ENCODE measurements around the gene PTPRF. TPM values are rescaled to one million over a fixed set of nuclear protein-coding genes. Genes with fewer than 3 reads are reported as not detected.

PTPRF gene
- total RNA-seq, 1 donor from 2014 or later, result 71.1 TPM

DNA sequence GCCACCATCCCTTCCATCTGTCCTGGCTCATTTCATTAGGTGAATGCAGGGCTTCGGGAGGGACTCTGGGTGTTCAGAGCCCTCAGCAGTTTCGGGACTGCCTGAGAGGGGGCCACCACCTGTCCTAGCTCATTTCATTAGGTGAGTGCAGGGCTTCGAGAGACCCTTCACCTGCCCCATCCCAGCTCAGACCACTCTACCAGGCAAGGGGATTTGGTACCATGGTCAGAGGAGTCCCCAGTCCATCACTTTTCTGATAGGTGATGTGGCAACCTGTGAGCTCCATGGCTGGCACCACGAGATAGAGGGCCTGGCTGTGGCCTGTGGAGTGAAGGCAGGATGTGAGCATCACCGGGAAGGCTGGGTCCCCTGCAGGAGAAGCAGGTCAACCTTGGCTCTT lies 86.3 kb downstream of the PTPRF start:
- Mint-ChIP-seq H3K9me3 (no peaks in the 10 kb centered on the region), H3K27me3 (ENCODE audit: insufficient read depth, low read depth) (peaks cover 4% of the 10 kb centered on the region), H3K4me1 (no peaks in the 10 kb centered on the region), H3K36me3 (peaks cover 14% of the 10 kb centered on the region), H3K27ac (no peak overlapping the region), H3K4me3 (no peak overlapping the region)
- DNase-seq (ENCODE audit: low spot score), result no peak
- H3K4me2 ChIP-seq, result no peak overlapping the region
- H3F3A ChIP-seq (ENCODE audit: low read depth), result no peaks in the 10 kb centered on the region
- no peaks in the 10 kb centered on the region for H3K79me2 ChIP-seq (ENCODE audit: low read depth)
- no peak overlapping the region for H2AFZ ChIP-seq (replicated peaks)
- H4K20me1 ChIP-seq (ENCODE audit: low read depth), result no peaks in the 10 kb centered on the region
- TF ChIP-seq, protein P1, sequence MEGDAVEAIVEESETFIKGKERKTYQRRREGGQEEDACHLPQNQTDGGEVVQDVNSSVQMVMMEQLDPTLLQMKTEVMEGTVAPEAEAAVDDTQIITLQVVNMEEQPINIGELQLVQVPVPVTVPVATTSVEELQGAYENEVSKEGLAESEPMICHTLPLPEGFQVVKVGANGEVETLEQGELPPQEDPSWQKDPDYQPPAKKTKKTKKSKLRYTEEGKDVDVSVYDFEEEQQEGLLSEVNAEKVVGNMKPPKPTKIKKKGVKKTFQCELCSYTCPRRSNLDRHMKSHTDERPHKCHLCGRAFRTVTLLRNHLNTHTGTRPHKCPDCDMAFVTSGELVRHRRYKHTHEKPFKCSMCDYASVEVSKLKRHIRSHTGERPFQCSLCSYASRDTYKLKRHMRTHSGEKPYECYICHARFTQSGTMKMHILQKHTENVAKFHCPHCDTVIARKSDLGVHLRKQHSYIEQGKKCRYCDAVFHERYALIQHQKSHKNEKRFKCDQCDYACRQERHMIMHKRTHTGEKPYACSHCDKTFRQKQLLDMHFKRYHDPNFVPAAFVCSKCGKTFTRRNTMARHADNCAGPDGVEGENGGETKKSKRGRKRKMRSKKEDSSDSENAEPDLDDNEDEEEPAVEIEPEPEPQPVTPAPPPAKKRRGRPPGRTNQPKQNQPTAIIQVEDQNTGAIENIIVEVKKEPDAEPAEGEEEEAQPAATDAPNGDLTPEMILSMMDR (IDR thresholded peaks at IDR 0.05), result no peak
- no peak for TF ChIP-seq EZH2 (IDR thresholded peaks at IDR 0.05)
- no peak for TF ChIP-seq EZH2phosphoT487 (IDR thresholded peaks at IDR 0.05)
- H3K27me3 ChIP-seq, result no peaks in the 10 kb centered on the region
- H3K9me3 ChIP-seq (ENCODE audit: low read depth), result no peaks in the 10 kb centered on the region
- no peak overlapping the region for H3K9ac ChIP-seq
- H3K4me1 ChIP-seq, result no peaks in the 10 kb centered on the region
- no peak overlapping the region for H3K4me3 ChIP-seq
- no peaks in the 10 kb centered on the region for H3K36me3 ChIP-seq
- H3K27ac ChIP-seq, result no peak overlapping the region

DNA sequence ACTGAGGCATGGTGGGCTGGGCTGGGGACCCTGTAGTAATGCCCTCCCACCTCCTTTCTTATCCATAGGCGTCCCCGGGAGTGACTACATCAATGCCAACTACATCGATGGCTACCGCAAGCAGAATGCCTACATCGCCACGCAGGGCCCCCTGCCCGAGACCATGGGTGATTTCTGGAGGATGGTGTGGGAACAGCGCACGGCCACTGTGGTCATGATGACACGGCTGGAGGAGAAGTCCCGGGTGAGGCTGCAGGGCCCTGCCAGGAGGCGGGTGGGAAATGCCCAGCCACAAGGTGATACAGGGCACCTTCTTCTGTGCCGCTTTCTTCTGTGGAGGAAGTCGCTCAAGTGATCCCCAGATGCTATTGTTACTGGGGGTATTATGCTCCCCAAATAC lies 87.0 kb downstream of the PTPRF start:
- Histone ChIP-seq H3K79me2 (ENCODE audit: low read depth) (no peaks in the 10 kb centered on the region), H3K36me3 (no peaks in the 10 kb centered on the region), H3K4me1 (no peaks in the 10 kb centered on the region), H3K27me3 (no peaks in the 10 kb centered on the region), H3K9me3 (ENCODE audit: low read depth) (no peaks in the 10 kb centered on the region), H3K4me2 (no peak overlapping the region), H3F3A (ENCODE audit: low read depth) (no peaks in the 10 kb centered on the region), H4K20me1 (ENCODE audit: low read depth) (no peaks in the 10 kb centered on the region), H3K27ac (no peak overlapping the region), H2AFZ (replicated peaks) (no peak overlapping the region), H3K9ac (no peak overlapping the region), H3K4me3 (no peak overlapping the region)
- Mint-ChIP-seq H3K4me1 (no peaks in the 10 kb centered on the region), H3K27ac (no peak overlapping the region), H3K27me3 (ENCODE audit: insufficient read depth, low read depth) (peaks cover 6% of the 10 kb centered on the region), H3K4me3 (no peak overlapping the region), H3K36me3 (peaks cover 12% of the 10 kb centered on the region), H3K9me3 (no peaks in the 10 kb centered on the region)
- TF ChIP-seq EZH2phosphoT487 (IDR thresholded peaks at IDR 0.05) (no peak), EZH2 (IDR thresholded peaks at IDR 0.05) (no peak)
- TF ChIP-seq, protein P1 (IDR thresholded peaks at IDR 0.05), result no peak
- DNase-seq (ENCODE audit: low spot score), result no peak

DNA sequence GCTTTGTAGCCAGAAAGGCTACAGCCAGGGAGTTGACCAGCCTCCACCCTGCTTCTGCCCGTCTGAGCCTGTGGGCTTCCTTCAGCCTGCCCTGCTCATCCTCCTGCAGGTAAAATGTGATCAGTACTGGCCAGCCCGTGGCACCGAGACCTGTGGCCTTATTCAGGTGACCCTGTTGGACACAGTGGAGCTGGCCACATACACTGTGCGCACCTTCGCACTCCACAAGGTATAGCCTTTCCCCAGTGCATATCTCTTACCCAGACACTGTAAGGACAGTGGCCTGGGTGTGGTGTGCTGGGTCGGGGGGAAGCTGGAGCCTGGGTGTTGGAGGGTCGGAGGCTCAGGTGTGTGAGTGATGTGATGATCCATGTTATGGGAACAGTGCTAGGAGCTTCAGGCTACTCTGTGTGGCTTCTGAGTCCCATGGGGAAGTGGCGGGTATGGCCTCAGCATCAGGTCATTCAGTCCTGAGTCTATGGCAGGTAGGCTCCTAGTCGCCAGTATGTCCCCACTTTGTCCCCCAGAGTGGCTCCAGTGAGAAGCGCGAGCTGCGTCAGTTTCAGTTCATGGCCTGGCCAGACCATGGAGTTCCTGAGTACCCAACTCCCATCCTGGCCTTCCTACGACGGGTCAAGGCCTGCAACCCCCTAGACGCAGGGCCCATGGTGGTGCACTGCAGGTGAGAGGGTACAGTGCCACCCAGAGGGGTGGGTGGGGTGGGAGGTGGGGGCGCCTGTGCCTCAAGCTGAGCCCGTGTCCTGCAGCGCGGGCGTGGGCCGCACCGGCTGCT lies 88.0 kb downstream of the PTPRF start:
- Histone ChIP-seq H2AFZ (replicated peaks) (no peak overlapping the region), H3K79me2 (ENCODE audit: low read depth) (no peaks in the 10 kb centered on the region), H3K9me3 (ENCODE audit: low read depth) (no peaks in the 10 kb centered on the region), H3K9ac (no peak overlapping the region), H4K20me1 (ENCODE audit: low read depth) (no peaks in the 10 kb centered on the region), H3K27ac (no peak overlapping the region), H3K27me3 (no peaks in the 10 kb centered on the region), H3K4me1 (no peaks in the 10 kb centered on the region), H3F3A (ENCODE audit: low read depth) (no peaks in the 10 kb centered on the region), H3K4me2 (no peak overlapping the region), H3K36me3 (no peaks in the 10 kb centered on the region), H3K4me3 (no peak overlapping the region)
- DNase-seq (ENCODE audit: low spot score), result no peak
- Mint-ChIP-seq H3K27me3 (ENCODE audit: insufficient read depth, low read depth) (peaks cover 6% of the 10 kb centered on the region), H3K9me3 (no peaks in the 10 kb centered on the region), H3K4me3 (no peak overlapping the region), H3K27ac (no peak overlapping the region), H3K36me3 (peaks cover 12% of the 10 kb centered on the region), H3K4me1 (no peaks in the 10 kb centered on the region)
- TF ChIP-seq EZH2phosphoT487 (IDR thresholded peaks at IDR 0.05) (no peak), EZH2 (IDR thresholded peaks at IDR 0.05) (no peak)
- TF ChIP-seq, protein P1 (IDR thresholded peaks at IDR 0.05), result no peak
